ENCODE data around the gene TFRC. TPM values are rescaled to one million over a fixed set of nuclear protein-coding genes. Genes with fewer than 3 reads are reported as not detected.
"Not testable (repeated sequence)": the region's sequence is repeated elsewhere in the genome, so short reads cannot be mapped to it uniquely, and the experiment has no call there.

Gene TFRC
- total RNA-seq, 1 experiment from 2014 or later, result 253 TPM

- DNase-seq (ENCODE audit: low spot score), result not testable (repeated sequence)
These were observed 76.6 kb downstream of the TFRC start for GRCh38 chr3:196005338-196005737.

GRCh38 chr3:196004359-196005052 is 77.4 kb downstream of the TFRC start:
- DNase-seq (ENCODE audit: low spot score), result not testable (repeated sequence)

- DNase-seq (ENCODE audit: low spot score), result no peak
These were observed 78.3 kb downstream of the TFRC start for GRCh38 chr3:196003611-196004010.

- DNase-seq (ENCODE audit: low spot score), result not testable (repeated sequence)
These were observed 79.2 kb downstream of the TFRC start for GRCh38 chr3:196002721-196003120.

GRCh38 chr3:196001240-196001639 is 80.7 kb downstream of the TFRC start:
- DNase-seq (ENCODE audit: low spot score), result not testable (repeated sequence)

GRCh38 chr3:196000360-196000950 is 81.4 kb downstream of the TFRC start:
- DNase-seq (ENCODE audit: low spot score), result not testable (repeated sequence)

- no peak for DNase-seq (ENCODE audit: low spot score)
These were observed 82.0 kb downstream of the TFRC start for GRCh38 chr3:195999896-196000295.

Small RNA genes within 50 kb of the gene (small RNA-seq; reads per million reads assigned to genes)
- gene RNU7-18P, result not detected

Other genes with a start within 250 kb of the TFRC start
- gene TNK2, start 173.5 kb downstream of the TFRC start, total RNA-seq (2014; rRNA removed; shearing (Covaris generic)), result 172 and 212 TPM in 2 replicates
- gene ZDHHC19, start 129.3 kb upstream of the TFRC start, total RNA-seq (2014; rRNA removed; shearing (Covaris generic)), result not detected in 2 replicates
- 0.26 TPM in 1 of 2 replicates, not detected in the other for gene SLC51A, start 134.4 kb upstream of the TFRC start, total RNA-seq (2014; rRNA removed; shearing (Covaris generic))
- 30.6 and 51.8 TPM in 2 replicates for gene PCYT1A, start 205.6 kb upstream of the TFRC start, total RNA-seq (2014; rRNA removed; shearing (Covaris generic))
- 11.1 and 15.5 TPM in 2 replicates for gene DYNLT2B, start 236.2 kb upstream of the TFRC start, total RNA-seq (2014; rRNA removed; shearing (Covaris generic))